HG03378 (cell line): ENCODE measurements around the gene ABTB2.
"Not testable (repeated sequence)": the region's sequence is repeated elsewhere in the genome, so short reads cannot be mapped to it uniquely, and the experiment has no call there.

Source experiments
- ATAC-seq: cut with Tn5 transposase; IDR thresholded peaks from one replicate; pipeline ENCODE4 v1.9.1; 2021; ENCODE audit warnings: mild to moderate bottlenecking, moderate library complexity; ENCODE audit not compliant: unreplicated experiment

Gene ABTB2

DNA sequence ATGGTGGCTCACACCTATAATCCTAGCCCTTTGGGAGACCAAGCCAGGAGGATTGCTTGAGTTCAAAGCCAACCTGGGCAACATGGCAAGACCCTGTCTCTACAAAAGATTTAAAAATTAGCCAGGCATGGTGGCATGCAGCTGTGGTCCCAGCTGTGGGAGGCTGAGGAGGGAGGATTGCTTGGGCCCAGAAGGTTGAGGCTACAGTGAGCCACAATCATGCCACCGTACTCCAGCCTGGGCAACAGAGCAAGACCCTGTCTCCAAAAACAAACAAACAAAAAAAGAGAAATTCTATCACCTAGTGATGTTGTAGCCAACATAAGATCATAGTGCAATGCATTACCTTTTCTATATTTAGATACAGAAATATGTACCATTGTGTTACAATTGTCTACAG is 138.5 kb downstream of the ABTB2 start:
- no peak for ATAC-seq

DNA sequence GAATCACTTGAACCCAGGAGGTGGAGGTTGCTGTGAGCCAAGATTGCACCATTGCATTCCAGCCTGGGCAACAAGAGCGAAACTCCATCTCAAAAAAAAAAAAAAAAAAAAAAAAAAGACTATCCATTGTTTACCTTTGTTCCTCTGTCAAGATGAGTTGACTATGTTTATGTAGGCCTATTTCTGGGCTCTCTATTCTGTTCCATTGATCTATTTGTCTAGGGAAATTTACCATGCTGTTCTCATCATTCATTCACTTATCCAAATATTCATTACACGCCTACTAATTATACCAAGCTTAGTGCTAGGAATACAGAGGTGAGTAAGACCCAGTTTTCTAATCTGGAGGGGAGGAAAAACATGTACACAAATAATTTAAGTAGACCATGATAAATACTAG is 139.1 kb downstream of the ABTB2 start:
- not testable (repeated sequence) for ATAC-seq

DNA sequence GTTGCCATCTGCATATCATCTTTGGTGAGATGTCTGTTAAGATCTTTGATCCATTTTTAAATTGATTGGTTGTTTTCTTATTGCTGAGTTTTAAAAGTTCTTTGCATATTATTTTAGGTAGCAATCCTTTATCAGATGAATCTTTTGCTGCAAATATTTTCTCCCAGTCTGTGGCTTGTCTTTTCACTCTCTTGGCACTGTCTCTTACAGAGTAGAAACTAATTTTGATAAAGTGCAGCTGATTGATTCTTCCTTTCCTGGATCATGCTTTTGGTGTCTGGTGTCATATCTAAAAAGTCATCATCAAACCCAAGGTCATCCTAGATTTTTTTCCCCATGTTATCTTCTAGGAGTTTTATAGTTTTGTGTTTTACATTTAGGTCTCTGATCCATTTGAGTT is 139.7 kb downstream of the ABTB2 start:
- ATAC-seq, result no peak

DNA sequence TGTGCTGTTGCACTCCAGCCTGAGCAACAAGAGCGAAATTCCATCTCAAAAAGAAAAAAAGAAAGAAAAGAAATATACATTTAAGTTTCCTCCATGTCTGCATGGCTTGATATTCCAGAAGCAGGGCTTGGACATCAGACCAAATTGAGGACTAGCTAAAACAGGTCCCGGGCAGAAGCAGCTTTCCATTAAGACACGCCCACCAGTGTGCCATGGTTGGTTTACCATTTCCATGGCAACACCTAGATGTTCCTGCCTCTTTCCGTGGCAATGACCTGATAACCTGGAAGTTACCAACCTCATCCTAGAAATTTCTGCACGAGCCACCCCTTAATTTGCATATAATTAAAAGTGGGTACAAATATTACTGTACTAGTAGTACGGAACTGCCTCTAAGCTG is 141.1 kb downstream of the ABTB2 start:
- no peak for ATAC-seq

DNA sequence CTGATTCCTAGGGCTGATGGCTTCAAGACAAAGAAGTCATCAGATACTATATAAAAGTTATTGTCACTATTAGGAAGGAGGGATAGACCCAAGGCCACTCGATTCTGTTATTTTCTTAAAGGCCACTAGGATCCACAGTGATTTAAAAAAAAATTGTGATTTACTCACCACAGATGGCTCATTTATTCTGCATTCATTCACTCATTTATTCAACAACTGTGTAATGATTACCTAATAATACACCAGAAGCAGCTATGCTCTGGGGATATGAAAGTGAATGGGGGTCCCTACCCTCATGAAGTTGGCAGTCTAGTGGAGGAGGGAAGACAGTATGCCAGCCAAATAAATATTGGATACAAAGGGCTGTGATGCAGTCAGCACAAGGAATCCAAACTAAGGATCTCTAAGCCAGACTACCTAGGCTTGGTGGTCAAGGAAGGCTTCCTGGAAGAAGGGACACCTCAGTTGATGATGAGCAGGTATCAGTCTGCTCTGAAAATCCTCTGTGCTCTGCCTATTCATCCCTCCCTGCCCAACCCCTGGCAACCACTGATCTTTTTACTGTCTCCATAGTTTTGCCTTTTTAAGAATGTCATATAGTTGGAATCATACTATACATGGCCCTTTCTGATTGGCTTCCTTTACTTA is 141.9 kb downstream of the ABTB2 start:
- ATAC-seq, result no peak

DNA sequence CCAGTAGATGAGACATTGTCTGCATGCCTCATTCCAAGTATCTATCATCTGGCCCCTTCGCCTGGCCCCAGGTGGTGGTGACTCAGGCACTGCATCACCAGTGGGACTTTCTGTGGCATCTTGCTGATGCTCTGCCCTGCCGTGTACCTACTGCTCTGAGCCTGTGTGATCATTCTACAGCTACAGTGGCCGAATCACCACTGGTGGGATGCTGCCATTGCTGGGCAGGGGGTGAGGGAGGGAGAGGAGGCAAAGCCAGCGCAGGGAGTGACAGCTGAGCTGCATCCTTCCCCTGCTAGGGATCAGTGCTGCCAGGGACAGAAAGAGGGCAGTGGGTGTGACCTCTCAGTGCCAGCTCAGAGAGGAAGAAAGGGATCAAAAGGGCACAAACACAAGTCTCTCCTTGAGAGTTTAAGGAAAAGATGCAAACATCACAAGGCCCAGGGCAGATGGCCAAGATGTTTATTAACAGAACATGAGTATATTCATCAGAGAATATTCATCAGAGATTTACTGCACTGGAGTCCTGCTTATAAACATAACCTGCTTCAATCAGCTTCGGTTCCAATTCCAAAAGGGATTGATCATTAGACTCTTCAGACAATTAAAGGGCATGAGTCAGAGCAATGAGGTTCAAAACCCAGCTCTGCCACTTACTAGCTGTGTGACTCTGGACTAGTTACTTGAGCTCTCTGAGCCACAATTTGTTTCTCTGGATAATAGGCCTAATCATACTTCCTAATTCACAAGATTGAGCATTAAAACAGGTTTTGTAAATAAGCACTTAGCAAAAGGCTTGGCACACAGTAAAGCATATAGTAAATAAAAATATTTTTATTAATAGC is 142.6 kb downstream of the ABTB2 start:
- ATAC-seq, result no peak

DNA sequence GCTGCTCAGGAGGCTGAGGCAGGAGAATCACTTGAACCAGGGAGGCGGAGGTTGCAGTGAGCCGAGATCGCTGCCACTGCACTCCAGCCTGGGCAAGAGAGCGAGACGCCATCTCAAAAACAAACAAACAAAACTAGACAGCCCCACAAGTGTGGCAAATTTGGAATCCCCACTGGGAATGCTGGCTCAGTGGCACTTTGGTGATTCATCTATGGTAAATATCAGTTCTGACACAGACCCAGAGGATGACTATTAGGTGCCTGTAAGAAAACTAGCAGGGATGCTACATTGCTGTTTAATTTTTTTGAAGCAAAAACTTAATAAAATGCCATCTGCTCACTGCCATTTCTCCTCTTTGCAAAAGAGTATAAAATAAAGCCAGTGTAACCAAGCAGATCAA is 144.4 kb downstream of the ABTB2 start:
- ATAC-seq, result no peak

DNA sequence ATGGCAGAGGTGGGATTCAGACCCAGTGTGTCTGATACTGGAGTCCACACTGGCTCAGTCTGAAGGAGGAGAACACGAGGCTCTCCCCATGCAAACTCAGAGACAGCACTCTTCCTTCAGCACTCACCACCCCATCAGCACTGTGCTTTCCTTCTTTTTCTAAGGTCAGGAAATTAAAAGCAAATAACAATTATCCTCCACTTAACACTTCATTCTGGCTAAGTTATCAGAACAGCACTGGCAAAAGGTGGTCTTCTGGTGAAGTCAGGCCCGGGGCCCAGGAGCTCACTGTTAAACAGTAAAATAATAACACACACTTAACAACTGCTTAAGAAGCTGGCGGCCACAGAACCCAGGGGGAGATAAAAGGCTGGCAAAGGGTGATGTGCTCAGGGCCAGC is 145.2 kb downstream of the ABTB2 start:
- no peak for ATAC-seq

DNA sequence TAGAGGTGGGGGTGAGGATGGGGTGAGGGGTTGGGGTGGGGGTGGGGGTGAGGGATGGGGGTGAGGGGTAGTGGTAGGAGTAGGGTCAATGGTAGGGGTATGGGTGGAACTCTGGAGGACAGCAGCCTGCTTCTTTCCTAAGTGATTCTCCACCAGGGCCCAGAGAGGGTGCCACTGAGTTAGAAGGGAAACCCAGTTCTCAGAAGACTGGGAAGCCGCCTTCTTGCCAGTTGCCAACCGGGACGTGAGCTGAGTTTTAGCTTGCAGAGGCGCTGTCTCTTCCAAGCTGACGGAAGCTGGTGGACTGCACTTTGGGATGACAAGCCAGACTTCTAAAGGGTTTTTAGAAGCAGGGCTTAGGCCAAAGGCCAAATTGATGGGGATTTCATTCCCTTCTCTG is 148.0 kb downstream of the ABTB2 start:
- no peak for ATAC-seq

DNA sequence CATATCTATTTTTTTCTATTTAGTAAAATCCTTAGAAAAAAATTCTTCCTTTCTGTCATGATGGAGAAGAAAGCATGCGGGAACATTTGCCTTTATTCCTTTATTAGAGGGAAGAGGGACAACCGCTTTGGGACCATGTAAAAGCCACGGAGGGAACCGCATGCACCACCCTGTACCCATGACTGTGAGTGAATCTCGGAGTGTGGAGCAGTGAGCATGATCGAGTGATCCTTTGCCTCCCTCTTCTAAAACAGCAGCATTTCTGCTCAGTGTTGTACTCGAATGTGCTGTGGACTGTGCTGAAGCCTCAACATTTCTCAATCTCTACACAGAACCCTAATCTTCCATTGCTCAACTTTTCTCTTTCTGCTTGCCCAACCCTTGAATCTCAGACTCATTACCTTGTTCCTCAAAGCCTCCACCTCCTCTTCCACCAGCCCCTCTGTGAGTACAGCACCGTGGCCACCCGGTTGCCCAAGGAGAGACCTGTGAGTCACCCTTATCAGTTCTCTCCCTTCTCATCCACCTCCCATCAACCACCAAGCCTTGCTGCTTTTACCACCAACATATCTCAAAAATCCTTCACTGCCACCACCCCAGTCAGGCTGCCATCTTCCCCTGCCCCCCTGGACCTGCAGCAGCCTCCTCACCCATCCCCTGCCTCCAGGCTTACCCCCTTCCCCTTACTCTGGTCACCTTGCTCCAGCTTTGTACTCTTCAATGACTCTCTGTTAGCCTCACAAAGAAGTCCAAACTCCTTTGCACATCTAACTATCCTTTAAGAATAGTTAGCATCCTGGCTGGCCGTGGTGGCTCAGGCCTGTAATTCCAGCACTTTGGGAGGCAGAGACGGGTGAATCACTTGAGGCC is 149.3 kb downstream of the ABTB2 start:
- no peak for ATAC-seq

DNA sequence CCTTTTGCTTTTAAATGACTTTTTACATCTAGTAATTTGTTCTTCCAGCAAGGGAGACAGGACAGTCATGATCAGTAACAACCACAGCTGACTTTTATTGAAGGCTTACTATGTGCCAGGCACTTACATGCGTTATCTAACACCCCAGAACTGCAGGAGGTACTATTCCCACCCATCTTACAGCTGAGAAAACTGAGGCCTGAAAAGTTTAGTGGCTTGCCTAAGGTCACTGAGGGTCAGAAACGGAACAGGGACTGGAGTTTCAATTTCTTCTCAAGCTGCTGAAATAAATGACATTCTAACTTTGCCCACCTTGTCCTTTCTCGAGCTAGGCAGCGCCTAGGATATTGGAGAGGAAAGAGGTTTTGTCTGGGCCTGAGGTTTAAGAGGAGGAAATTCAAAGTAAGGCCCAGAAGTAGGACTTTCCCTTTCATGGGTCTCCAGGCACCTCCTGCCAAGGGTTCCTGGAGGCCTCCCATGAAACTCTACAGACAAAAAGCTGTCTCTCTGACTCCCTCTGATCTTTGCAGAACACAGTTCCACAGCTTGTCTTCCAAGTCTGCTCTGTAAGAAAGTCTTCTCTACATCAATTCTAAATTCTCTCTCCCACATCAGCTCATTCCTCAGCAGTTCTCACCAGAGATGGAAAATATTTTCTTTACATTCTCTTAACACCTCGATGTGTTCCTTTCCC is 150.2 kb downstream of the ABTB2 start:
- no peak for ATAC-seq

DNA sequence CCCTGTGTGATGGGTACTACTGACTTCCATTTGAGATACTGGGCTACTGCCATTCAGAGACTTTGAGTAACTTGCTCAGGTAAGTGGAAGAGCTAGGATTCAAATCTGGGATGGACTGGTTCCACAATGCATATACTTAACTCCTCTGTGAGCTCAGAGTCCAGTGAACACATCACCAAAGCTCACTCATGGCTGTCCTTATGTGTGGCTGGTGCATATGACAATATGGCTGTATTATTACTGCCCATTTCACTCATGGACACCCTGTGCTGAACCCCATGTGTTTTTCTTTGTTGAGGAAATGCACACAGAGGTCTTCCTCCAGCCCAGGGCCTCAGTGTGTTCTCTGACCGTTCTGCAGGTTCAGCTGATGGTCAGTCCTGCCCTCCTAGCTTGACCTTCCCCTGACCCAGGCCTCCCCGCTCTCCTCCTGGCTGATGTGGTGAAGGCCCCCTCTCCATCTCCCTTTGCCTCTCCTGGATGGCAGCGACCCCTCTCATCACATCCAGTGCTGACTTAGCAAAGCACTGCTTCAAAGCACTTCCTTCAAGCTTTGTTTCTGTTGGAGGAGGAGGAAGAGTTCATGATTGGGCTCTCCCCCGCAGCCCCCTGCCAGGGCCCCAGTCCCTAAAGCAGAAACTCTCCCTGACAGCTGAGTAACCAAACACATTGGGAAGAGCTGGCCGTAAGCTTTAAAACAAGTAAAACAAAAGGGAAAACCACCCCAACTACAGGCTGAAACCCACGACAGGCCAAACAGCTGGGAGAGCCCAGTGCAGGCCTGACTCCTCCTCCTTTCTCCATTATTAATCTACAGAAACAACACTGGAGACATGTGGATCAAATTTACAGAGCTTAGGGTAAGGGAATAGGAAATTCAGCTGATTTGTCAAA is 151.2 kb downstream of the ABTB2 start:
- ATAC-seq, result no peak

DNA sequence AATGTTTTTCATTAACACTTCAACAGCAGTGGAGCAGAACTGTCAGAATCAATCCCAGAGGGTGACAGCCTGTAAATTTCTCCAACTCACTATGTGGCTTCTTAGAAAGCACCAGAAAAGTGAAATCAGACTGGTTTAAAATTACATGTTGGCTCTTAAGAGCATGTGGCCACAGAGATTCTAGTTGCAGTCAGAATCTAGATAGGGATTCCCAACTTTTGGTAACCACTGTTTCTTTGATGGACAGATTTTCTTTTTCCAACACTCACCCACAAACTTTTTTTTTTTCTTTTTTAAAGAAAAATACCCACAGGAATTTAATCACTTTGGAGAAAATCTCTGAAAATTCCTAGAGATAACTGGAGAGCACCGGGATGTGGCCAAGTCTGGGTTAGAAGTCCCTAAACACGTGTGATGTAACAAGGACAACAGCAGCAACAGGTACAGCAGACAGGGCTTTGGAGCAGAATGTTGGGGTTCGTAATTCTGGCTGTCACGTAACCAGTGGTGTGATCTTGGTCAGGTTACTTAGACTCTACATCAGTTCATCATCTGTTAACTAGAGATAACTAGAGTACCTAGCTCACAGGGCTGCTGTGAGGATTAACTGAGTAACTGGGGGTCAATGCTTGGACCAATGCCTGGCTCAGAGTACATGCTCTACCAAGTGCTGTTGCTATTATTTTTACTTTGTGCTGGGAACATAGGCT is 152.3 kb downstream of the ABTB2 start:
- no peak for ATAC-seq

DNA sequence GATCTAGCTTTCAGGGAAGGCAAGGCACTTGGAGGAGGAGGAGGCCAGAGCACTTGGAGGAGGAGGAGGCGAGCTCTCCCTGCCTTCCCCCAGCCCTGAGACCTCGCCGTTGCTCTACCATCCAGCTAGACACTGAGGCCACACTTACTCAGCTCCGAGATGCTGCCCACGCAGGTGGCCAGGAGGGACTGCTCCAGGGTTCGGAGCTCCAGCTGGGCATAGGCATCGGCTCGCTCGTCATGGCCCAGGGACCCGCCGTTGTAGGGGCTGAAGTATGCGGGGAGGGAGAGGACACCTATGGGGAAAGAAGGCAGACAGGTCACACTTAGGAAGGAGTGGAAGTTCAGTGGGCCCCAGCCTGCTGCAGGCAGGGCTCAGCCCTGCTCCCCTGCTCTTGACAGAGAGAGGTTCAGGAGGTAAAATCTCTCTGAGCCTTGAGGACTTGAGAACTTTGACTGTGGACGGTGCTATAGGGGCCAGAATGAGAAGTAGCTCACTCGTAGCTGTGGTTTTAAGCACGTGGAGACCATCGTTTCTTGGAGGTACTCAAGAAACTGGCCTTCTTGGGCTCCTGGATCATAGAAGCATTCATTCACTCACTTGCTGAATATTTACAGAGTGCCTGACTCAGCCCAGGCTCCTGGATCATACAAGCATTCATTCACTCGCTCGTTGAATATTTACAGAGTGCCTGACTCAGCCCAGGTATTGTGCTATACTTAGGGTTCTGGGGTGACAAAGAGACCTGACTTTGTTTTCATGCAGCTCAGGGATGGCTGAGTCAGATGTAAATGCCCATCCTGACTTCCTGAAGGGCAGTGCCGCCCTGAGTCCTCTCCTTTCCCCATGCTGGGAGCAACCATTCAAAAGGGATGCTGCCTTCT is 153.2 kb downstream of the ABTB2 start:
- no peak for ATAC-seq

DNA sequence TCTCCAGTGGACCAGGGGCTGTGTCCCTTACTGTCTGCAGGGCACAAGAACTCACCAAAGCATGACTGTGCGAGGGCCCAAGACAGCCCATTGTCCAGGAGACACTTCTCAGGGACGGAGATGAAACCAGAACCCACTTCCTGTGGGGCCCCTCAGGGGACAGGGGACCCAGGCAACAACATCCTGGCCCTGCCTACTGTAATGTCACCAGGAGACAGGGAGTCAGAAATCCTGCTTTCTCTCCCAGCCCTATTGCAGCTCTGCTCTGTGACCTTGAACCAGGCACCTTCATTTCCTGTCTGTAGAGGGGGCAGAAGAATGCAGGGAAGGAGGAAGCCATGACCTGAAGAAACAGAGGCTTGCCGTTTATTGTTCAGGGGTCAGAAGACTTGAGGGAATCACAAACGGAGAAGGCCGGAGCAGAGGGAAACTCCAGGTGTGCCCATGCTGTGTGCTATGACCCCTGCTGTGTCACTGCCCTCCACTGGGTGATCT is 154.4 kb downstream of the ABTB2 start:
- ATAC-seq, result peak; percentile 53

DNA sequence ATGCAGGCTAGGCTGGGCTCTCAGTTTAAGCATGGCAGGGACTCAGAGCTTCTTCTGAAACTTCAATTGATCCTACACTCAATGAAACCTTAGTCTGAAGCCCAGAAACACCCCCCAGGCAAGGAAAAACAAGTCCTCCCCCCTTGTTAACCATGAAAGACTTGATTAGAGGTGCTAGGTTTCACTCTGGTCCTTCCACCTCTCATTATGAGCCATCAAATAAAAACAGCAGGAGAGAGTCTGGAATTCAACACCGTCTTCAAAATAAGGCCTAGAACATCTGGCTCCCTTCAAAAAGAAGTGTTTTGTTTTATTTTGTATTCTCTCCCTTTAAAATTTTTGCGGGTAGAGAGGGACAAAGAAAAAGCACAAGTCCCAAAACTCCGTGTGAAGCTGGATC is 156.7 kb downstream of the ABTB2 start:
- no peak for ATAC-seq

DNA sequence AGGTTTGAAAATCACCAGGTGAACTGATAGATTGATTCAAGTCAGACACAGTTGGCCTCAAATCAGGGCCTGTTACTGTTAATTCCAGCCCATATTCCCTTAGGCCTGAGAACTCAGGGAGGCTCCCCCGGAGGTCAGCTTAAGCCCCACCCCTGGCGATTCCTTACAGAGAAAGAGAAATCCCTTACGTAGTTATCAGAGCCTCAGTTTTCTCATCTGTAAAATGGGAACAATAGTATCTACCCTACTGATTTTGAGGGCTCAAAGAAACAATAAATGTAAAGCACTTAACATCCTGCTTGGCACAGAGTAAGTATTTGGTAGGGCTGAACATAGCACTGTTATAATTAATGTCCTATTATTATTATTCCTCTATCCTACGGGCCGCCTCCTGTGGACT is 158.3 kb downstream of the ABTB2 start:
- ATAC-seq, result no peak

DNA sequence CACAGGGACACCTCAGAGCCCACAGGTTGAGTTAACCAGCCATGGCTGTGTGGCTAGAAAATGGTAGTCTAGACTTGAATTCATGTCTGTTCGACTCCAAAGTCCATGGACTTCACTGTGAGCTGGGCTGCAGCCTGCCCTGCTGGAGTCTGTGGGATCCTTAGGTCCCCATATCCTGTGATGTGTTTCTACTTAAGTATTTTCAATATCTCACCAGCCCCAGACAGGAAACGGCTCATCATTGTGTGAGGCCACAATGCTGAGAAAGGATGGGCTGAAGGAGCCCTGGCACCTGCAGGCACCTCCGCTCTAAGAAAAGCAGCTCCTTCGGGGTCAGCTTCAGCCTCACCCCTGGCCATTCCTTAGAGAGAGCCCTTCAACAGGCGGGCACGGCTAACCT is 159.3 kb downstream of the ABTB2 start:
- no peak for ATAC-seq
